Endothelial cell of hepatic sinusoid (primary cell): ENCODE measurements around the gene CD14.
"Not testable (repeated sequence)": the region's sequence is repeated elsewhere in the genome, so short reads cannot be mapped to it uniquely, and the experiment has no call there.

Experiments used
- in situ Hi-C: cut with HindIII; loops from 2 replicates; pipeline ENCODE4 v1.10.0; 2017; ENCODE audit warnings: low sequenced_read_pairs

CD14 gene

DNA sequence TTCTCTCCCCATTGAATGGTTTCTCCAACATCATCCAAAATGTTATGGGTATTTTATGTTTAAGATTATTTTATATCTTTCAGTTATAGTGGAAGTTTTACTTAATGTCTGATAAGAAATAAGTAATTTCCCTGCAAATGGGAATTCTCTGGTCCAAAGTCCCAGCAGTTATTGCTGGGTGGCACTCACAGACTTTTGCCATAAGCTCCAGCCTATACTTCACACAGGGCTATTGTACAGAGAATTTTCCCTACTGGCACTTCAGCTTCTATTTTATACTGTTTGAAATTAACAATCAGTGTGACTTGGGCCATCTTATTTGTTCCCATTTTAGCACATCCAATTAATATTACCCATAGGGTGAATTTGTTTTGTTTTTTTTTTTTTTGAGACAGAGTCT lies 32.9 kb downstream of the CD14 start:
- in situ Hi-C loops: no loop called here

DNA sequence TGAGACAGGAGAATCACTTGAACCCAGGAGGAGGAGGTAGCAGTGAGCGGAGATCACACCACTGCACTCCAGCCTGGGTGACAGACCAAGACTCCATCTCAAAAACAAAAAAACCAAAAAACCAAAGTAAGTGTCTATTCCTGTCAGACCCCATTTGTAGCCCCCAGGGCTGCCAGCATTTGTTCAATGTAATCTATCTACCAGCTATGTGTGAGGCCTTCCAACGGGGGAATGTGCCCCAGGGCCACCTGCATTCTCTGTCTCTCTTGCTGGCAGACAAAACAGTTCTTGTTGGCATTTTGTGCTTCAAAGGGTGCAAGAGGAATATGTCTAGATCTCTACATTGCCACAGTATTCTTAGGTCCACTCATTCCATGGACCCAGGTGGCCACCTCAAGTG lies 34.1 kb downstream of the CD14 start:
- in situ Hi-C loops: no loop called here

DNA sequence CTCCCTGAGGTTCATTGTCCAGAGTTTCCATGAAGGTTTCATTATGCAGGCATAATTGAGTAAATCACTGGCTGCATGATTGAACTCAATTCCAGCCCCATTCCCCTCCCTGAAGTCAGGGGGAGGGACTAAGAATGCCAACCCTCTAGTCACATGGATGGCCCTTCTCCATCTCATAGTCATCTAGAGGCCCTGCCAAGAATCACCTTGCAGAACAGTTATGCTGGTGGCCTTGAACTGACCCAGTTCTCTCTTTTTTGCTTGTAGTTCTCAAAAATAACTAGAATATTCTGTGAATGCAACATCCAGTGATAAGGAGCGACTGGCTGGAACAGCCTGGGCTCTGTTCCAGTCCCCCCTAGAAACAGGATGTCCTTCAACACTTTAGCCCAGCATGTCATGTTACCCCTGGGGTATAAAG lies 36.6 kb downstream of the CD14 start:
- in situ Hi-C loops: no loop called here

DNA sequence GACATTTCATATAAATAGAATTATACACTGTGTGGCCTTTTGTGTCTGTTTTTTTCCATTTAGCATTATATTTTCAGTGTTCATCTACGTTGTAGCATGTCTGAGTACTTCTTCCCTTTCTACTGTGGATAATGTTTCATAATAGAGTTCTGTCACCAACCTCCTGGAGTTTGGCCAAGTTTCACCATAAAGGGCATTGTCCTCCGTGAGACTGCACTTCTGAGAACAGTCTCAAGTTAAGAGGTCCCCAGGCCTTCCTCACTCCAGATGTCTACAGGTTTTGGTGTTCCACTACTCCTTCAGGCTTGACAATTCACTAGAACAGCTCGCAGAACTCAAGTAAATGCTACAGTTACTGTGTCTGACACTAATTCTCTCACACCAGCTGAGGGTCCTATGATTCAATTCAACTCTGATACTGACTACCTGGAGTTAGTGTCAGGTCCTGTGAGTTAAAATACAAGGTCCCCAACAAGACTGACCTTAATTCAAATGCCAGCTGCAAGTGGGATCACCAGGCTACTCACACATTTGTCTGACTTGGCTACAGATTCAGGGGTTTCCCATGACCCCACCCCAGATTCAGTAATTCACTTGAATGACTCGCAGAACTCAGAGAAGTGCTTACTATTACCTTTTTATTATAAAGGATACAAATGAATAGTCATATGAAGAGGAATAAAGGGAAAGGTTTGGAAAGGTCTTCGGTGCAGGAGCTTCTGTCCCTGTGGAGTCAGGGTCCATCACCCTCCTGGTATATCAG lies 37.3 kb downstream of the CD14 start:
- in situ Hi-C loops: no loop called here

DNA sequence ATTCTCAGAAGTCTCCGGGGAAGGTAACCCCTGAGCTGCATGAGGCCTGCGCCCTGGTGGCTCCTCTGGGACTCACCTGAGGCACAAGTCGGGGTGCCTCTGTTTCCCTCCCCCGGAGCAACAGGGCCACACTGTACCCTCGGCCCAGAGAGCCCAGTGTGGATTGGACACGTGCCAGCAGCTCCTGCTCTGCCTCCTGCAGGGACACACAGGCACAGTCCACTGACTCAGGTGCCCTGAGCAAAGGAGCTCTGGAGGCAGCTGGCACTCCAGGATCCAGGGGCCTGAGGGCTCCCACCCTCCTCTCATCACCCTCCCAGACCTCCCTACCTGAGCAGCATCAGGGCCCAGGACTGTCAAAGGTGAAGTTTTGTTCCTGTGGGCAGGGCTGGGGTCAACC lies 38.8 kb downstream of the CD14 start:
- in situ Hi-C loops: no loop called here

DNA sequence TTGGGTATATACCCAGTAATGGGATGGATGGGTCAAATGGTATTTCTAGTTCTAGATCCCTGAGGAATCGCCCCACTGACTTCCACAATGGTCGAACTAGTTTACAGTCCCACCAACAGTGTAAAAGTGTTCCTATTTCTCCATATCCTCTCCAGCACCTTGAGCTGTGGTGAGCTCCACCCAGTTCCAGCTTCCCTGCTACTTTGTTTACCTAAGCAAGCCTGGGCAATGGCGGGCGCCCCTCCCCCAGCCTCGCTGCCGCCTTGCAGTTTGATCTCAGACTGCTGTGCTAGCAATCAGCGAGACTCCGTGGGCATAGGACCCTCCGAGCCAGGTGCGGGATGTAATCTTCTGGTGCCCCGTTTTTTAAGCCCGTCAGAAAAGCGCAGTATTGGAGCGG lies 39.9 kb downstream of the CD14 start:
- in situ Hi-C loops: not testable (repeated sequence)

DNA sequence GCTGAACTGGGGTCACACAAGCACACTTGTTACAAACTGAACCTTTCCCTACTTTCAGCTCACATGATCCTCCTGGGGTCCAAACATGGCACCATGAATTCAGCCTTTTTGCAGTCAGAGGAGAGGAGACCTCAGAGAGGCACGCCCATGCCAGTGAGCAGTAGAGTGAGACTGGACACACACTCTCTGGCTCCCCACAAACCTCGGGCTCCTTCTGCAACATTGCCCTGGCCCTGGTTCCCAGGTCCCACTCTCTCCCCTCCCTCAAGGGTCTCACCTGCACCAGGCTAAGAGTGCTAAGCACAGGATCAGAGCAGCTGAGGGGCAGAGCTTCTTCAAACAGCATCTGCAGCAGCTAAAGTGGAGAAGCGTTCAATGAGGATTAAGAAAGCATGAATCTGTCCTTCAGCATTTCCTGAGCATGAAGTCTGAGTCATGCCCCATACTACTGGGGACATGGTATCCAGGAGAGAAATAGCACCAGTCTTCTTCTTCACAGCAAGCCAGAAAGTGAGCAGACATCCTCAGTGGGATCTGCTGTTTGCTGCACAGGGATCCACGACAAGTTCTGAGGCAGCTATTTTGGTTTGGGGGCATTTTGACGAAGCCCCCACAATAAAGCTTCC lies 41.1 kb downstream of the CD14 start:
- in situ Hi-C loops: no loop called here

DNA sequence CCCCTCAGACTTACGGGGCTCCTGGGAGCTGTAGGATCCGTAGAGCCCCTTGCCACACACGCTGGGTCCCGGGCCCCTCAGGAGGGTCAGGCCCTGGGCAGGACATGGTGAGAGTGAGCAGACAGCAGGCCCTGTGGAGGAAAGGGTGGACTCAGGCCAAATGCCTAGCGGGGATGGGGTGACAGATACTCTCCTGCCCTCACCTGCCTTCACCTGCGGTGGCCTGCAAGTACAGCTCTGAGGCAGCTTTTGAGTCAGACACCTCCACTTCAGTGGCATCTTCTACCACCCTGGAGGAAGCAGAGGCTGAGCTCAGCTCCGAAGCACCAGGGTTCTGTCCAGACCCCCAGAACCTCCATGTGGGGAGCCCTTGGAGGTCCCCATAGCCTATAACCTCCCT lies 42.1 kb downstream of the CD14 start:
- in situ Hi-C loops: no loop called here

DNA sequence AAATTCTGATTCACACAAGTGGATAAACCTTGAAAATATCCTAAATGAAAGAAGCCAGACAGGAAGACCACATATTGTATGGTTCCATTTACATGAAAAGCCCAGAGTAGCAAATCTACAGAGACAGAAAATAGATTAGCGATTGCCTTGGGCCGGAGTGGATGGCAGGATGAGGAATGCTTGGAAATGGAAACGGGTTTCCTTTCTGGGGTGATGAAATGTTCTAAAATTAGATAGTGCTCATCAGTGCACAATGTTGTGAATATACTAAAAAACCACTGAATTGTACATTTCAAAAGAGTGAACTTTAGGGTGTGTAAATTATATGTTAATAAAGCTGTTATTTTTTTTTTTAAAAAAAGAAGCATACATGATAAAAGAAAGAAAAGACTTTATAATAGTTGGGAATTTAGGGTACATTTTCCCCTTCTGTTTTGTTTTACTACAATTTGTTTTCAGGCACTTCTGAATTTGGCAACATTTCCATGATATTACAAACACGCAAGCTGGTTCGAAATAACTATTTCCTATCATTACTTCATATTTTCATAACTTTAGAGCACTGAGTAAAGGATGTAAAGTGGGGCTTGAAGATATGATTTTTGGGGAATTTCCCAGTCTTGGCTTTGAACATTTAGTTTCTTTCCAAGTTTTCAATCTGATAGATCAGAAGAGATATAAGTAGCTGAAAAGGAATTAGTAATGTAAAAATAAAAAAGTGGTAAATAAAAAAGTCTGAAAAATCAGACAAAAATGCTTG lies 44.5 kb downstream of the CD14 start:
- in situ Hi-C loops: no loop called here

DNA sequence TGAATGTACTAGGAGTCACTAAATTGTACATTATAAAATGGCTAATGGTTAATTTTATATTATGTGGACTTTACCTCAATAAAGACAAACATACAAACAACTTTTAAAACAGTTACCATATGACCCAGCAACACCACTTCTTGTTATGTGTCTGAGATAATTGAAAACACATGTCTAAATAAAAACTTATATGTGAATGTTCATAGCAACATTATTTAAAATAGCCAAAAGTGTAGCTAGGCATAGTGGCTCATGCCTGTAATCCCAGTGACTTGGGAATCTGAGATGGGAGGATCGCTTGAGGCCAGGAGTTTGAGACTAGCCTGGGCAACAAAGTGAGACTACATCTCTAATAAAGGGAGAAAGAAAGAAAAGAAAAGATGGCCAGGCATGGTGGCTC lies 45.5 kb downstream of the CD14 start:
- in situ Hi-C loops: no loop called here
